HG03460 (cell line): ENCODE data around the gene WT1.

Experiments
- ATAC-seq: cut with Tn5 transposase; IDR thresholded peaks from one replicate; pipeline ENCODE4 v1.9.1; 2021; ENCODE audit not compliant: unreplicated experiment

Gene WT1

GRCh38 chr11:32438866-32439489, 3.6 kb upstream of the WT1 start:
- ATAC-seq: no peak

GRCh38 chr11:32438346-32438865, 3.1 kb upstream of the WT1 start:
- no peak for ATAC-seq

GRCh38 chr11:32437495-32438345, 2.4 kb upstream of the WT1 start:
- ATAC-seq: no peak

- no peak for ATAC-seq
These were observed 1.6 kb upstream of the WT1 start for GRCh38 chr11:32436751-32437494.

GRCh38 chr11:32435942-32436750, 807 bp upstream of the WT1 start:
- ATAC-seq: no peak

GRCh38 chr11:32435152-32435480, 223 bp downstream of the WT1 start:
- ATAC-seq: no peak

GRCh38 chr11:32434356-32435151, 785 bp downstream of the WT1 start:
- ATAC-seq: no peak

- ATAC-seq: no peak
These were observed 1.4 kb downstream of the WT1 start for GRCh38 chr11:32433914-32434355.

GRCh38 chr11:32433101-32433913, 2.0 kb downstream of the WT1 start:
- ATAC-seq: no peak

- ATAC-seq: no peak
These were observed 2.8 kb downstream of the WT1 start for GRCh38 chr11:32432565-32432964.

GRCh38 chr11:32430568-32431381, 4.6 kb downstream of the WT1 start:
- no peak for ATAC-seq

GRCh38 chr11:32429477-32429876, 5.9 kb downstream of the WT1 start:
- no peak for ATAC-seq

- no peak for ATAC-seq
These were observed 6.6 kb downstream of the WT1 start for GRCh38 chr11:32428665-32429303.

- ATAC-seq: no peak
These were observed 7.2 kb downstream of the WT1 start for GRCh38 chr11:32427935-32428664.

GRCh38 chr11:32427616-32427934, 7.8 kb downstream of the WT1 start:
- ATAC-seq: no peak

GRCh38 chr11:32426819-32427615, 8.3 kb downstream of the WT1 start:
- ATAC-seq: no peak

GRCh38 chr11:32426192-32426591, 9.1 kb downstream of the WT1 start:
- no peak for ATAC-seq
